AG08395 (cell line): ENCODE results near the gene DPM2.

Source experiments
- DNase-seq: peaks from one replicate; pipeline ENCODE4 v3.0.0; 2012; ENCODE audit warnings: mixed read lengths, low spot score

The DPM2 gene

DNA sequence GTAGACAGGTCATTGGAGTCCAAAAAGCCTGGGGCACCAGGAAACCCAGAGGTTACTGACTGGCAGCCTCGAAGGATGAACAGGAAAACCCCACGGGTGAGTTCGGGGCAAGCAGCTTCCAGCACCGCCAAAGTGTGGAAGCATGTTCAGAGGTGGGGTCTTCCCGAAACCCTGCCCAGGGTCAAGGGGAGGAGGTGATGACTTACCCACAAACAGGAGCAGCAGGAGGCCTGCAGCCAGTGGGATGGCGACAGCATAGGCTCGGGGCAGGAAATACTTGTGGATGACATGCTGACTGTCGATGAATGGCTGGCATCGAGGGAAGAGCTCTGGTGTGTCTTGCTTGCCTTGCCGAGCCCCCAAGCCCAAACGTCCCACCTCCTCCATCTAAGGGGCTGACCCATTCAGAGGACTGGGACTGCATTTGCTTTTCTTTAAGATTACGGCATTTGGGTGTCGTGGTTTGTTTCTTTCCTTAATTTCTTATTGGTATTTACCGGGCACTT, 1.3 kb downstream of the DPM2 start:
- DNase-seq = no peak

DNA sequence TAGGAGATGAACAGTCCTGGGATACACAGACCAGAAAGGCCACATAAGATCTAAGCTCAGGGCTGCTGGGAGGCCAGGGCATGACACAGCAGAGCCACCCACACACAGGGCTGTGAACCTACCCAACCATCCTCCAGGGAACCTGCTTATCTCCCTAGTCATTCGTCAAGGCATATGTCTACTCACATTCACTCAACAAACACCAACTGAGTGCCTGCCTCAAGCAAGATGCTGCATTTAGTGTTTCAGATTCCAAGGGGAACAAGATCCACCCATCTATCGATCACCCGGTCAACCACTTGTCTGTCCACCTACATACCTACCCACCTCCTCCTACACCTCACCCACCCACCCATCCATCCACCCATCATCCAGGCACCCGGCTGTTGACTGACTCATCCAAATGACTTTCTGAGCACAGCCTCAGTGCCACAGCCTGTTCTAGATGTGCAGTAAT, 1.9 kb downstream of the DPM2 start:
- DNase-seq = no peak

DNA sequence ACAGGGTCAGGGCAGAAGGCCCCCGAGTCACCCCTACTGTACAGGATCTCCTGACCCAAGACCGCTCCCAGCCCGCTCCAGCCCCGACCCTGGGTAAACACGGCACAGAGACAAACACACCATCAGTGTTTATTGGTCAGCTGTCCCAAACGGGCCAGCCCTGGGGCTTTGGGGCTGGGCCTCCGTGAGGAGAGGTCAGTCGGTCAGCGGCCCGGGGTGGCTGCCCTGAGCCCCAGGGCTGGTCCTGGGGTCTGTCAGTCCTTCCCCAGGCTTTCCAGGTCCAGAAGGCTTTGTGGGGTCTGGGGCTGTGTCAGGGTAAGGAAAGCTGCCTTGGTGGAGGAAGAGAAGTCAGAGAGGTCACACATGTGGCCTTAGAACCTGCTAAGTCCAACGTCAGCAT, 2.7 kb downstream of the DPM2 start:
- no peak for DNase-seq

DNA sequence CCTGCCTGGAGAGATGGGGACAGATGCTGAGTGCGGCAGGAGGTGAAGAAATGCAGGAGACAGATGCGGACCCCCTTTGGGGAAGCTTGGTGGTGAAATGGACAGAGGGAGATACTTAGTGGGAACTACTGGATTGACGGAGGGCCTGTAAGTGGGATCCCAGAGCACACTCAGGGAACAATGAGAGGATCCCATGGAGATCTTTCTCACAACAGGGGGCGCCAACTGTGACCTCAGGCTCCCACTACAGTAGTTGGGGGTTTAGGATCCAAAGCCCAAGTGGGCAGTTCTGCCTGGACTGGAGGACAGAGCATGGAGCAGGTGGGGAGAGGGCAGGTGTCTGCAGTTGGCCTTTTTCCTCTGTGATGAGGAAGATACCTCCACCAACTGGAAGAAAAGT, 3.4 kb downstream of the DPM2 start:
- DNase-seq = no peak

DNA sequence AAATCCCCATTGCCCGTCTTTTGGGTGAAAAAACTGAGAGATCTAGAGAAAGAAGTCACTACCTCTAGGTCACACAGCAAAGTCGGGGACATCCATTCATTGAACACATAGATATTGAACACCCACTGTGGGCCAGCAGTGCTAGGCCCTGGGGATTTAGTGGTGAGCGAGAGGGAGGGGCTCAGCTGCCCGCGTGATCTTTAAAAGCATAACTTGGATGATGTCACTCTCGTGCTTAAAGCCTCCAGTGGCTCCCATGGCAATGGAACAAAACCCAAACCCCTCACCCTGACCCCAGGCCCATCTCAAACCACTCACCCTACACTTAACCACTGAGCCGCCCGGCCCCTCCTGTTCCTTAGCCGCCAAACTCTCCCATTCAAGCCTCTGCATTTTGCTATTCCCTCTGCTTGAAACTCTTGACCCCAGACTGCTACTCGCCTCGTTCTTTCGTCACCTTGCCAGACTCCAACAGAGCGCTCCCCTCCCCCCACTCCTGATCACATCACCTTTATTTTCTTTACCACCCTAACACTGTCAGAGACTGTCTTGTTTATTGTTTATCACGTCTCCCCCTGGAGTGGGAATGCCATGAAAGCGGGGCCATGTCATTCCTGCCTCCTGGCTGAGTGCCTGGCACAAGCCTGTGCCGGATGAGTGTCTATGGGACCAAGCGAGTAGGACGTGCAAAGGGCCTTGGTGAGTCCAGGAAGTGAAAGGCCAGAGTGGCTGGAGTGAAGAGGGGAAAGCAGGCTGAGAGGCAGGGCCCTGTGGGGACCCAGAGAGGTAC, 6.4 kb downstream of the DPM2 start:
- DNase-seq = peak; percentile 57

DNA sequence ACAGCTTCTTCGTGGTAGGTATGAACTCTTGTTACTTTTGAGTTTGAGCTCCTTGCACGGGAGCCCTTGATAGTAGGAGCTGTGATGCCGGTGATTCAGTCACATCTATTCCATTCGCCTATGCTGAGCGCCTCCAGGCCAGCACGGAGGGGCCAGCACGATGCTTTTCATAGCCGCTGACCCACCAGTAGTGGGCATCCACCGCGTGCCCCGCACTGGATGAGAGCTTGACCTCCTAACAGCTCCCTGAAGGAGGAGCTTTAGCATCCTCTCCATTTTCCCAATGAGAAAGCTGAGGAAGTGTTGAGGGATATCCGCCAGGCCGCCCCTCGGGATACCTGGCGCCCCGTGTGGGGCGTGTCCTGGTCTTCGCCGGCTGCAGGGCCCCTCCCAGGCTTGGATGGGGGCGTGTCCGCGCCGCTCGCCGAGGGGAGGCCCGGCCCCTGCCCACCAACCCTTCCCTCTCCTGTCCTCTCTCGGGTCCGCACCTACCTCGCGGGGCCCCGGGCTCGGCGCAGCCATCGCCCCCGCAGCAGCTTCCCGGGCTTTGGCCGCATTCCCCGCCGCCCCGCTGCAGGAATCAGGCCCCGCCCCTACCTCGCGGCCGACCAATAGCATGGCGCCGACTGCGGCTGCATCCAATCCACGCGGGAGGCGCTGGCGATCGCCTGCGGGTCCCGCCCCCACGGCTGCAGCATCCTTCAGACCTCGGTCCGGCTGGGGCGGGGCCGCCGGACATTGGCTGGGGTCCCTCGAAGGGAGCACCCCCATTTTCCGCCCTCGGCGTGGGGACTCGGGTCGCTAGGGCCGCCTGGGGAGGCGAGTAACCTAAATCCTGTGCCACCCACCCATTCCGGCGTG, 7.2 kb downstream of the DPM2 start, which contains the start of gene PIP5KL1:
TSS of gene PIP5KL1 (minus strand) at position 547 of the 861 bp plus-strand sequence. CDS start at position 522, 25 bp downstream.
- peak; percentile 98 for DNase-seq

DNA sequence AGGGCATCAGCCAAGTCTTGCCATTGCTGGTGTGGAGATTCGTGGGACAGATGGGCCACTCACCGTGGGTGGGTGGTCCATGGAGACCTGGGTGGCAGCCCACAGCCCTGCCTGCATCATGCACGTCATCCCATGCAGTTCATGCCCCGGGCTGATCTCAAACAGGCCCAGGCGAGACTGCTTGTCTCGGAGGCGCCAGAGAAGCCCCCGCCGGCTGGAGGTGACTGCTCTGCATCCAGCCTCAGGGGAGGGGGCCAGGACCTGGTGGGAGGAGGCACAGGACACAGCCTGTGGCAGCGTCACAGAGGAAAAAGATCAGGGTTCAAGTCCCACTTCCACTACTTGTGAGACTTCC, 8.1 kb downstream of the DPM2 start:
- no peak for DNase-seq

DNA sequence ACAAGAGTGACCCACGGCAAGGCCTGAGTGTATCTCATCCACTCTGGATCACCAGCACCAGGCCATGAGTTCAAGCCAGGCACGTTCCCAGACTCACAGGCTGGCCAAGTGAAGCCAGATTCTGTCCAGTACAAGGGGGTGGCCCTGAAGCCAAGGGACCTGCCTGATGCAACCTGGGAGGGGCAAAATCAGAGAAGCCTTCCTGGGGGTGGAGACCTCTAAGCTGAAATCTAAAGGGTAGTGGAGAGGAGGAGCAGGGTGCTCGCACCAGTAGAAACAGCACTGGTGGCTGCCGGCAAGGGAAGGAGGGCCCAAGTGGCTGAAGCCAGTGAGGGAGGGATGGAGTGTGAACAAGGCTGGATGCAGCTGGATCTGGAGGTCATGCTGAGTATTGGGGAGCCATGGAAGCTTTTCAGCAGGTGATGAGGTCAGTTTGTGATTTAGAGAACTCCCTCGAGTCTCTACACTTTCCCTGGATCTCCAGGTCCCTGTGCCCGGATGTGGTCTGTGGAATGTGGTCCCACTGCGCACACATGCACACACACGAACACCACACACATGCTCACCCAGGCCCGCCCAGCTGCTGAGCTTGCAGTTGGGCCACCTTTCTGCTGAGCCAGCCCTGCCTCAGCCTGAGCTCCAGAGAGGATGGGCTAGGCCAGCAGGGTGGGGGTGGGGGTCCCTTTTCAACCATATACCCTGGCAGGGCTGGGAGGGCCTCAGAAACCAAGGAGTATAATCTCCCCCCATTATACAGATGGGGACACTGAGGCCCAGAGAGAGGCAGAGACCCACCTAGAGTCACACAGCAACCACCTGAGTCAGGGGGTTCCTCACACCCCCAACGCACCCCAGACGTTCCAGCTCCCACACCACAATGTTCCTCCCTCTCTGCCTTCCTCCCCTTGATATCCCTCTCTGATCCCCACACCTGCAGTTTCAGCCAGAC, 8.7 kb downstream of the DPM2 start:
- no peak for DNase-seq

DNA sequence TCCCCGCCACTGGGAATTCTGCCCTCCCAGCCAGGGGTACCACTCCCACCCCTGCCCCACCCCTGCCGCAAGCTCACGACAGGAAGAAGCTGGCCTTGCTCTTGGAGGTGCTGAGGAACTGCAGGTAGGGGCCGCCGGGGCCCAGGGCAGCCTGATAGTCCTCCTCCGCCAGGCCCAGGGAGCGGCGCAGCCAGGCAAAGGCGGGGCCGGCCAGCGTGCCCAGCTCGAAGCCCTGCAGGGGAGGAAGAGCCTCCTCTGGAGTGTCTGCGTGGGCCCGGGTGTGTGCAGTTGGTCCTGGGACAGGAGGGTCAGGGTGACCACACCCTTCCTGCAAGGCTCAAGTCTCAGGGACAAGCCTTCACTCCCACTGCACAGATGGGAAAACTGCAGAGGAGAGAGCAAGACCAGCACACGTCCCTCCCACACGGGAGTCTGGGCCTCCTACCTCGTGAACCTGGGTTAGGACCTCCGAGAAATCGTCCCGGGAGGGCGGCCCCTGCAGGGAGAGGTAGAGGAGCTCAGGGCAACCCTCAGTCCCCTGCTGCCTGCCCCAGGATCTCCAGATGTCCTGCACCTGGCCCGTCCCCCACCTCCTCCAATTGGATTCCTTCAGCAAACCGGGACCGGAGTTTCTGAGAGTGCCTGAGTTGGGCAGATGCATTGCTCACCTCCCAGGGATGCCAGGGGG, 9.5 kb downstream of the DPM2 start:
- no peak for DNase-seq

DNA sequence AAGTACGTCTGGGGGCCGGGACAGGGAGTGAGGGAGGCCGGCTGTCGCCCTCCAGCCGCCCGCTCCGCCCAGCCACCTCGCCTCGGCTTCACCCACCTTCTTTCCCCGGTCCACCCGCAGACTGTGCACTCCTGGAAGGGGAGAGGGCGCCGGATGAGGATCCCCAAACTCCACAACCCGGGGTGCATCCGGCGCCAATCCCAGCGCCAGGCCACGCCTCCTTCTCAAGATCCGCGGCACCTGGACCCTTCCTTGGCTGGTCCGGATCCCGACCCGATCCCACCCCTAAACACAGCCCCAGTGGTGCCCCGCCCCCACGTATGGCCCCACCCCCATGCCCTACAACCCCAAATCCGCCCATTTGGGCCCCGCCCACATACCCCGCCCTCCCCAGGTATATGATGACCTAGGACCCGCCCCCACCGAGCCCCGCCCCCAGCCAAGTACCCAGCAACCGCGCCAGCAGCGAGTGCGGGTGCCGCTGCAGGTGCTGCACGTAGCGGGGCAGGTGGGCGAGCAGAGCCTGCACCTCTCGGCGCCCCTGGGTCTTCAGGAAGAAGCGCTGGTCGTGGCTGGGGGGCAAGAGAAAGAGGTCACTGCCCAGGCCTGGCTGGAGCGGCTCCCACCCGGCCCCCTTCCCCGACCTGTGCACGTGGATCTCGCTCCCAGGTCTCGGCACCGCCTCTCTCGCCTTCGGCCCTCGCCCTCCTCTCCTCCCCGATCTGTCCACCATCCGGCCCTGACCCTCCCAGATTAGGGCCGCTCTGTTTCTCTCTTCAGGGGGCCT, 10.3 kb downstream of the DPM2 start:
- no peak for DNase-seq

DNA sequence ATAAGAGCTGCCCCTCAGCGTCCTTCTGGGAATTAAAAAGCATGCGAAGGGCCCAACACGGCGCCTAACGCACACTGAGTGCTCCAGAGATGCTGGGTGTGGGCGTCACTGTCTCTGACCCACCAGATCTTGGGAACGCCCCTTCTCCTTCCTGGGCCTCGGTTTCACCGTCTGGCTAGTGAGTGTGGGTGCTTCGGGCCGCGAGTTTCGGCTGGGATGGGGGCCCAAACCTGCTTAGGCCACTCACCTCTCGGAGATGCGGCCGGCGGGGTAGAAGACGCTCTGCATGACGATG, 10.8 kb downstream of the DPM2 start:
- no peak for DNase-seq

DNA sequence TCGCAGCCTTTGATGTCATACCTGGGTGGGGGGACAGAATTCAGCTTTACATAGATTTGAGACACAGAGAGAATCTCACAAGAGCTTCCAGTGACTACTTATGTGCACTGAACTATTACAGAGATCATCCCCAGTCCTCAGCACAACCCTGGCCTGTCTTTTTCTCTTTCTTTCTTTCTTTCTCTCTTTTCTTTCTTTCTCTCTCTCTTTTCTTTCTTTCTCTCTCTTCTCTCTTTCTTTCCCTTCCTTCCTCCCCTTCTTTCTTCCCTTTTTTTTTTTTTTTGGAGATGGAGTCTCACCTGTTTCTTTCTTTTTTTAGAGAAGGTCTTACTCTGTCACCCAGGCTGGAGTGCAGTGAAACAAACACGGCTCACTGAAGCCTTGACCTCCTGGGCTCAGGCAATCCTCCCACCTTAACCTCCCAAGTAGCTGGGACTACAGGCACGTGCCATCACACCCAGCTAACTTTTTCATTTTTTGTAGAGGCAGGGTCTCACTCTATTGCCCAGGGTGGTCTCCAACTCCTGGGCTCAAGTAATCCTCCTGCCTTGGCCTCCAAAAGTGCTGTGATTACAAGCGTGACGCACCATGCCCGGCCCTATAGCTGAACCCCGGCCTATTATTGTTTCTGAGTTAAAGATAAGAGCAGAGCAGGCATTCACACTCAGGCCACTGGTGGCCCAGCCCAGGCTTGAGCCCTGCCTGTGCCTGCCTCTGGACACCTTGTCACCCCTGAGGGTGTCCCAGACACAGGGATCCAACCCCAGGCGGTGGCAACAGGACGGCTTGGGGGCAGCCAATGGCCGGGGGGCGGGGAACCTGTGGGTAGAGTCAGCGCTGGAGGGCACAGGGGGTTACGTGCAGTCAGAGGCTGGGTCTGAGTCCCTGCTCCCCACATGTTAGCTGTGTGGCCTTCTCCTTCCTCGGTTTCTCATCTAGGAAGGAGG, 11.4 kb downstream of the DPM2 start:
- DNase-seq = no peak

DNA sequence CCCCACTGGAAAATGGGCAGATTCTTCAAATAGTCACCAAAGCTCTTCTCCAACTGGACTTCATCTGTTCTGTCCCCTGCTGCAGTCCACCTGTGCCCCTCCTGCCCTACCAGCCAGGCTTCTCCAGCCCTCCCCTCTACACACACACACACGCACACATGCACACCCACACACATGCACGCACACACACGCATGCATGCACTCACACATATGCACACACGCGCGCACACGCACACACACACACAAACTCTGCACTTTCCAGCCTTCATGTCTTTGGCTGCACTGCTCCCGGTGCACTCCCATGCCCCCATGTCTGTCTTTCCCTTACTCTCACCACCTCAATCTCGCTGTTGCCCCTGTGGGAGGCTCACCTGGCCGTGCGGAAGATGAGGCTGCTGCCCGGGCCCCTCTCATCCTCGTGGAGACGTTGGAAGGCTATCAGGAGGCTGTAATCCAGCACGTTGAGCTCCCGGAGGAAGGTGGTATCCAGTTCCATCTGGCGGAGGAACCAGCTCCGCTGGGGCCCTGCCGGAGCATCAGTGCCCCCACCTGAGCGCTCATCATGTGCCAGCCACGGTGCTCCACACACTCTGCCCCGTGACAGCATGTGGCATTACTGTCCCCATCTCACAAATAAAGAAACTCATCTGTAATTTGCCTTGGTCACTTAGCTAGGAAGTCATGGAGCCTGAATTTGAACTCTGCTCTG, 12.8 kb downstream of the DPM2 start:
- DNase-seq = no peak

DNA sequence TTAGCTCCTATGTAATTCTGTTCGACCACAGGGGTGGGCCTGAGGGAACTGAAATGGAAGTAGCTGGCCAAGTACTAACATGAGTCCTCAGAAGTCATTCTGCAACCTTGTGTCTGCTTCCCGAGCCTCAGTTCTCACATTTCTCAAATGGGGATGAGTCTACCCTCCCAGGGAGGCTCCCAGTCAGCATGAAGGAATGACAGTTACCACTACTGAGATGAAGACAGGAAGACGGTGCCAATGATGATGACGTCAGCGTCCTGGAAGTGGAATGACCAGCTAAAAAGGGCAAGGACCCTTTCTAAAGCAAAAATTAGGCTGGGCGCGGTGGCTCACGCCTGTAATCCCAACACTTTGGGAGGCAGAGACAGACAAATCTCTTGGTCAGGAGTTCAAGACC, 13.9 kb downstream of the DPM2 start:
- peak; percentile 94 for DNase-seq

DNA sequence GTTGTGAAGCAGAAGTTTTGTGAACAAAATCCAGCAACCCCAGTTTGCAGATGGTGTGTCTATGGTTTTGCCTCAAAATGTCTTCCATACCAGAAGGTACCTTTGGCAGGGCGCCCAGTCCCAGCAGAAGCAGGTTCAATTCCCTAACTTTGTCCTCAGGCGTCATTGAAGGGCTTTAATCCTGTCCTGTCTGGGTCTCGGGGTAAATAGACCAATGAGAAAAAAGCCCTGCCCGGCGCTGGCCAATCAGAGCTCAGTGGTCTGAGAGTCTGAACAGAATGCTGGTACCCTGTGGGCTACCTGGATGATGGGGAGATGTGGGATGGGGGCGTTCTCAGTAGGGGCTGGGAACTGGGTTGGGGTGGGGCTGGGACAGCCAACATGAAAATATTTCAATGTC, 14.6 kb downstream of the DPM2 start:
- no peak for DNase-seq

DNA sequence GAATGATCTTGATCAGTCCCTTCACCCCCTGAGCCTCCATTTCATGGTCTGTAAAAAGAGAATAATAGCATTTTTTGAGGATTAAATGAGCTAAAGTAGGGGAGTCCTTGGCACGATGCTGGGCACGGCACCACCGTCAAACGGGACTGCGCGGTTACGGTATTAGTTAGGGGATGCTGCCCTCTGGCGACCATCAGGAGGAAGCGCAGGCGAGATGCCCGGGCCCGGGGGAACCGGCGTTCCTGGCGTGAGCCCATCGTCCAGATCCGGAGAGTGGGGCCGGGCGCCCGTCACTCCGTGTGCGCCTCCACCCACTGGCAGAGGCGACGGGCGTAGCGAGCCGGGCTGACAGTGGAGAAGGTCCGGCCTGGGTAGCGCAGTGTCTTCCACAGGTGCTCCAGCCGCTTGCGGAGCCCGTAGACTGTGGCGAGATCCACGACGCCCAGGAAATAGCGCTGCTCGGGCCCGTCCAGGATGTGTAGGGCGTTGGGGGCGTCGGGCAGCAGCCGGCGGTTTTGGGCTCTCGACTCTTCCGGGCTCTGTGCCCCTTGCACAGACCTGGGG, 16.0 kb downstream of the DPM2 start:
- peak; percentile 81 for DNase-seq

DNA sequence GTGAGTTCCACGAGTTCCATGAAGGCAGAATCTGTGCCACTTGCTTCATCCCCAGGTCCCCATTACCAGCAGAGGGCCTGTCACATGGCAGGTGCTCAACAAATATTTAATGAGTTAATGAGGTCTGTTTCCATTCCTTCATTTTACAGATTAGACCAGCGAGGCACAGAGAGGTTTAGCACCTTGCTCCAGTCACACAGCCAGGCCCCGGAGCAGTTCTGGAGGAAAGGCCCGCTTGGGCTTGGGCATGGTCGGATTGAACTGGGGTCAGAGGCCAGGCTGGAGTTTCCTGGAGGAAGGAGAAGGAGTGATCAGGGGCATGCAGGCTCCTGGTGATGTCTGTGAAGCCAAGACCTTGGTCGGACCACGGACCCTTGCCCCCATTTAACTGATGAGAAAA, 16.9 kb downstream of the DPM2 start:
- DNase-seq = no peak

DNA sequence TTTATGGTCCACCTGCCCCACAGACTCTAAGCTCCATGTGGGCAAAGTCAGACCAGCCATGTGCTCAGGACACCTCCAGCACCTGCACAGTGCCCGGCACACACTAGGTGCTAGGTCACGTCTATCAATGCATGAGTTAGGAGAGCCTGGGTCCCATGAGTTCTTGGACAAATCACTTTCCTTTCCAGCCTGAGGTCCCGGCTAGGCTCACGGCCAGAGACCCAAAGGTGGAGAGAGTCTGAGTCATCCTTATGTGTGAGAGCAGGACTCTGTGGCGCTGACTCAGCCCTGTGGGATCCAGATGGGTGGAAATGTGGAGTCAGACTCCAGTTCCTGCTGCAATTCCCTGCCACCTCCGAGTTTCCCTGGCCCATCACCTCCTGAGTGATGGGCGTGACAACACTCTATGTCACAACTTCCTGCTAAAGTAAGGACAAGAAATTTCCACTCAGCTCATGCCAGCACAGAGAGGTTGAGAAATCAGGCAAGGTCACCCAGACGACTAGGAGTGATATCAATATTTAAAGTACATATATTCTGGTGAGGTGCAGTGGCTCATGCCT, 18.3 kb downstream of the DPM2 start:
- DNase-seq = peak; percentile 94
